ENCODE results near the gene CD63.

CD63 gene

DNA sequence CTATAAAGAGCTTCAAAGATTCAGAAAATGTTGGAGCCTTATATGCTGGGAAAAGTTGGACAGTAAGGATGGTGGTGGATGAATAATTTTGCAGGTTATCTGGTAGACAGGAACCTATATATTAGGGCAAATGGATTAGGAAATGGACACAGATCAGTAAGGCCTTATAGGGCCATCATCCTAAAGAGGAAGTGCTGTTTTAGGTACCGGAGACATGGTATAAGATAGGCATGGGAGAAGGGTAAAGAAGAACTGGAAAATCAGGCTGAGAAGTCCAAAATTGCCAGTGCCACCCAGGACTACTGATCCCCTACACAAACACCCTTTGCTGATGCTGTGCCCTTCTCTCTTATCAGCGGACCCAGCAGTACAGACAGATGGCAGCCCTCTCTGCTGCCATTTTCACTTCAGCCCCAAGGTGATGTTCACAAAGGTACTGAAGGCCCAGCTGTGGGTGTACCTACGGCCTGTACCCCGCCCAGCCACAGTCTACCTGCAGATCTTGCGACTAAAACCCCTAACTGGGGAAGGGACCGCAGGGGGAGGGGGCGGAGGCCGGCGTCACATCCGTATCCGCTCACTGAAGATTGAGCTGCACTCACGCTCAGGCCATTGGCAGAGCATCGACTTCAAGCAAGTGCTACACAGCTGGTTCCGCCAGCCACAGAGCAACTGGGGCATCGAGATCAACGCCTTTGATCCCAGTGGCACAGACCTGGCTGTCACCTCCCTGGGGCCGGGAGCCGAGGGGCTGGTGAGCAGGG is 19.6 kb upstream of the CD63 start:
- Histone ChIP-seq H2AFZ (ENCODE audit: low read length) (no peak overlapping the region), H4K20me1 (ENCODE audit: insufficient read depth, low read length, poor library complexity, severe bottlenecking) (peaks cover 46% of the 10 kb centered on the region), H3K9me2 (replicated peaks; ENCODE audit: low read depth, low read length) (no peaks in the 10 kb centered on the region), H3K79me2 (ENCODE audit: insufficient read depth, low read length) (peaks cover 55% of the 10 kb centered on the region), H3K36me3 (ENCODE audit: insufficient read depth, low read length) (peaks cover 56% of the 10 kb centered on the region; the same call in 1 of the 2 replicates), H3K27me3 (ENCODE audit: insufficient read depth, low read length, poor library complexity, severe bottlenecking) (no peaks in the 10 kb centered on the region), H3K9ac (ENCODE audit: low read depth, low read length, poor library complexity, severe bottlenecking) (no peak overlapping the region), H3K4me3 (ENCODE audit: low read length, poor library complexity, severe bottlenecking) (peak overlapping the region; percentile 85), H3K9me3 (ENCODE audit: insufficient read depth, low read depth, low read length) (no peaks in the 10 kb centered on the region), H3K4me1 (ENCODE audit: insufficient read depth, low read length, poor library complexity, severe bottlenecking) (peaks cover 31% of the 10 kb centered on the region), H3K4me2 (ENCODE audit: low read depth, low read length, poor library complexity, severe bottlenecking) (peak overlapping the region; percentile 94), H3F3A (ENCODE audit: low read depth) (peaks cover 3% of the 10 kb centered on the region; the same call in 1 of the 2 replicates)
- TF ChIP-seq EZH2phosphoT487 (IDR thresholded peaks at IDR 0.05; ENCODE audit: borderline replicate concordance) = no peak

DNA sequence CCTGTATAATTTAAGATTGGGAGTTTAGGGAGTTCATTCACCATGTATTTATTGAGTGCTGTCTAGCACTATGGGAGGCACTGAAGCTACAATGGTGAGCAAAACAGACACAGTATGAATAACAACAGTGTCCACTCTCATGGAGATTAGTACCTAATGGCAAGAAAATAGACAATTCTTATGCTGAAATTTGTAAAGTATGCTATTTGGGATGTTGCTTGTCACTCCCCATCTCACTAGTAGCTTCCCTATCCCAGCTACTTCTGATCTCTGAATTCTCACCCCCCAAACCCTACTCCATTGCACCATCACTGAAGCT is 18.1 kb upstream of the CD63 start:
- H3K9me2 ChIP-seq (replicated peaks; ENCODE audit: low read depth, low read length) = no peaks in the 10 kb centered on the region
- H3K9ac ChIP-seq (ENCODE audit: low read depth, low read length, poor library complexity, severe bottlenecking) = peak overlapping the region; percentile 86
- peaks cover 46% of the 10 kb centered on the region for H4K20me1 ChIP-seq (ENCODE audit: insufficient read depth, low read length, poor library complexity, severe bottlenecking)
- H2AFZ ChIP-seq (ENCODE audit: low read length) = no peak overlapping the region
- H3F3A ChIP-seq (ENCODE audit: low read depth) = peaks cover 3% of the 10 kb centered on the region; the same call in 1 of the 2 replicates
- peaks cover 40% of the 10 kb centered on the region; the same call in 1 of the 2 replicates for H3K36me3 ChIP-seq (ENCODE audit: insufficient read depth, low read length)
- peak overlapping the region; percentile 94 for H3K4me2 ChIP-seq (ENCODE audit: low read depth, low read length, poor library complexity, severe bottlenecking)
- no peaks in the 10 kb centered on the region for H3K9me3 ChIP-seq (ENCODE audit: insufficient read depth, low read depth, low read length)
- H3K27me3 ChIP-seq (ENCODE audit: insufficient read depth, low read length, poor library complexity, severe bottlenecking) = no peaks in the 10 kb centered on the region
- peak overlapping the region; percentile 85 for H3K4me3 ChIP-seq (ENCODE audit: low read length, poor library complexity, severe bottlenecking)
- peaks cover 54% of the 10 kb centered on the region for H3K79me2 ChIP-seq (ENCODE audit: insufficient read depth, low read length)
- peaks cover 38% of the 10 kb centered on the region for H3K4me1 ChIP-seq (ENCODE audit: insufficient read depth, low read length, poor library complexity, severe bottlenecking)
- TF ChIP-seq, protein P1, sequence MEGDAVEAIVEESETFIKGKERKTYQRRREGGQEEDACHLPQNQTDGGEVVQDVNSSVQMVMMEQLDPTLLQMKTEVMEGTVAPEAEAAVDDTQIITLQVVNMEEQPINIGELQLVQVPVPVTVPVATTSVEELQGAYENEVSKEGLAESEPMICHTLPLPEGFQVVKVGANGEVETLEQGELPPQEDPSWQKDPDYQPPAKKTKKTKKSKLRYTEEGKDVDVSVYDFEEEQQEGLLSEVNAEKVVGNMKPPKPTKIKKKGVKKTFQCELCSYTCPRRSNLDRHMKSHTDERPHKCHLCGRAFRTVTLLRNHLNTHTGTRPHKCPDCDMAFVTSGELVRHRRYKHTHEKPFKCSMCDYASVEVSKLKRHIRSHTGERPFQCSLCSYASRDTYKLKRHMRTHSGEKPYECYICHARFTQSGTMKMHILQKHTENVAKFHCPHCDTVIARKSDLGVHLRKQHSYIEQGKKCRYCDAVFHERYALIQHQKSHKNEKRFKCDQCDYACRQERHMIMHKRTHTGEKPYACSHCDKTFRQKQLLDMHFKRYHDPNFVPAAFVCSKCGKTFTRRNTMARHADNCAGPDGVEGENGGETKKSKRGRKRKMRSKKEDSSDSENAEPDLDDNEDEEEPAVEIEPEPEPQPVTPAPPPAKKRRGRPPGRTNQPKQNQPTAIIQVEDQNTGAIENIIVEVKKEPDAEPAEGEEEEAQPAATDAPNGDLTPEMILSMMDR (conservative IDR thresholded peaks at IDR 0.05; ENCODE audit: low read length) = no peak
- TF ChIP-seq EZH2phosphoT487 (IDR thresholded peaks at IDR 0.05; ENCODE audit: borderline replicate concordance) = no peak

DNA sequence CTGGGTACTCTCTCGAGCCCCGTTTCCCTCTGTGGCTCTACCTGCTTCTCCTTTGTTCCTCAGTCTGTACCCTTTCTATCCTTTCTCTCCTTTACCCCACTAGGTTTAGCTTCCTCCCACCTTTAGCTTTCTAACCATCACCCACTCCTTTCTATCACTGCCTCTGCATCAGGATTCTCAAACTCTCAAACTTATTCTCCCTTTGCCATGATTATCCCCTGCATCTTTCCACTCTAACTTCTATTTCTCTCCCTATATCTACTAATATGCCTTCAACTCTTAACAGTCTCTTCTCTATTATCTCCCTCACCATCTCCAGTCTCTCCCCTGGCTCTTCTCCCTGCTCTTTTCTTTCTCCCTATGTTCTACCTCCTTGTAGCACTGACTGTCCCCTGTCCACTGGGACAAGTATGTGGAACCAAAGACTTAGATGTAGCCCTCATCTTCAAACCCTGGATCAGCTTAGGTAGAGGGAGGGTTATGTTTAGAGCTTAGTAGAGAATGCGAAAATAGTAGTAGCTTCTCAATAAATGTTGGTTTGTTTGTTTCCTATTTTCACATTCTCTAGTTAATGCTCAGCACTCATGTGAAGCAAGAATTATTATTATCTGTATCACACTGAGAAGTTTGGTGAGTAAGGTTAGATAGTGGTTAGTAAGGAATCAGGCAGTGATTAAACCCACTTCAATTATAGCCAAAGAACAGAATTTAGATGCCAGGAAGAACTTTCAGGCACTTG is 17.5 kb upstream of the CD63 start:
- Histone ChIP-seq H3K27me3 (ENCODE audit: insufficient read depth, low read length, poor library complexity, severe bottlenecking) (no peaks in the 10 kb centered on the region), H3F3A (ENCODE audit: low read depth) (peaks cover 3% of the 10 kb centered on the region; the same call in 1 of the 2 replicates), H2AFZ (ENCODE audit: low read length) (no peak overlapping the region), H3K79me2 (ENCODE audit: insufficient read depth, low read length) (peaks cover 51% of the 10 kb centered on the region), H3K9me3 (ENCODE audit: insufficient read depth, low read depth, low read length) (no peaks in the 10 kb centered on the region), H3K4me2 (ENCODE audit: low read depth, low read length, poor library complexity, severe bottlenecking) (peak overlapping the region; percentile 94), H3K9ac (ENCODE audit: low read depth, low read length, poor library complexity, severe bottlenecking) (peak overlapping the region; percentile 86), H3K4me3 (ENCODE audit: low read length, poor library complexity, severe bottlenecking) (peak overlapping the region; percentile 85), H4K20me1 (ENCODE audit: insufficient read depth, low read length, poor library complexity, severe bottlenecking) (peaks cover 46% of the 10 kb centered on the region), H3K36me3 (ENCODE audit: insufficient read depth, low read length) (peaks cover 35% of the 10 kb centered on the region; the same call in 1 of the 2 replicates), H3K4me1 (ENCODE audit: insufficient read depth, low read length, poor library complexity, severe bottlenecking) (peaks cover 40% of the 10 kb centered on the region), H3K9me2 (replicated peaks; ENCODE audit: low read depth, low read length) (no peaks in the 10 kb centered on the region)
- TF ChIP-seq, protein P1 (conservative IDR thresholded peaks at IDR 0.05; ENCODE audit: low read length) = 0 out of 2 replicates have a peak, but pooled peaks have one; percentile 22
- no peak for TF ChIP-seq EZH2phosphoT487 (IDR thresholded peaks at IDR 0.05; ENCODE audit: borderline replicate concordance)
